ENCODE measurements around the gene MAGEE1. TPM values are rescaled to one million over a fixed set of nuclear protein-coding genes. Genes with fewer than 3 reads are reported as not detected.

Gene MAGEE1
- total RNA-seq, 2 donors from 2014 or later: 3.9 to 5.4 TPM

DNA sequence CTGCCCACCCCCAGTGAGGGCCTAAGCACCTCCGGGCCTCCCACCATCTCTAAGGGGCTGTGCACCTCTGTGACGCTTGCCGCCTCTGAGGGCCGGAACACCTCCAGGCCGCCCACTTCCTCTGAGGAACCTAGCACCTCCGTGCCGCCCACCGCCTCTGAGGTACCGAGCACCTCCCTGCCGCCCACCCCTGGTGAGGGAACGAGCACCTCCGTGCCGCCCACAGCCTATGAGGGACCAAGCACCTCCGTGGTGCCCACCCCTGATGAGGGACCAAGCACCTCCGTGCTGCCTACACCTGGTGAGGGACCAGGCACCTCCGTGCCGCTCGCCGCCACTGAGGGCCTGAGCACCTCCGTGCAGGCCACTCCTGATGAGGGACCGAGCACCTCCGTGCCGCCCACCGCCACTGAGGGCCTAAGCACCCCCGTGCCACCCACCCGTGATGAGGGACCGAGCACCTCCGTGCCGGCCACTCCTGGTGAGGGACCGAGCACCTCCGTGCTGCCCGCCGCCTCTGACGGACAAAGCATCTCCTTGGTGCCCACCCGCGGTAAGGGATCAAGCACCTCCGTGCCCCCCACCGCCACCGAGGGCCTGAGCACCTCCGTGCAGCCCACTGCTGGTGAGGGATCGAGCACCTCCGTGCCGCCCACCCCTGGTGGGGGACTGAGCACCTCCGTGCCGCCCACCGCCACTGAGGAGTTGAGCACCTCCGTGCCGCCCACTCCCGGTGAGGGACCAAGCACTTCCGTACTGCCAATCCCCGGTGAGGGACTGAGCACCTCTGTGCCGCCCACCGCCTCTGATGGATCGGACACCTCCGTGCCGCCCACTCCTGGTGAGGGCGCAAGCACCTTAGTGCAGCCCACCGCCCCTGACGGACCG, 977 bp downstream of the MAGEE1 start:
- DNase-seq (ENCODE audit: low spot score): peak; percentile 3
- H3K27me3 ChIP-seq (replicated peaks; ENCODE audit: insufficient read depth): no peaks in the 10 kb centered on the region
- WGBS: 25% methylated on average over 9 of the region's 60 CpGs
- no peaks in the 10 kb centered on the region for H3K9me3 ChIP-seq
- H3K4me1 ChIP-seq (replicated peaks): no peaks in the 10 kb centered on the region
- TF ChIP-seq, protein P1, sequence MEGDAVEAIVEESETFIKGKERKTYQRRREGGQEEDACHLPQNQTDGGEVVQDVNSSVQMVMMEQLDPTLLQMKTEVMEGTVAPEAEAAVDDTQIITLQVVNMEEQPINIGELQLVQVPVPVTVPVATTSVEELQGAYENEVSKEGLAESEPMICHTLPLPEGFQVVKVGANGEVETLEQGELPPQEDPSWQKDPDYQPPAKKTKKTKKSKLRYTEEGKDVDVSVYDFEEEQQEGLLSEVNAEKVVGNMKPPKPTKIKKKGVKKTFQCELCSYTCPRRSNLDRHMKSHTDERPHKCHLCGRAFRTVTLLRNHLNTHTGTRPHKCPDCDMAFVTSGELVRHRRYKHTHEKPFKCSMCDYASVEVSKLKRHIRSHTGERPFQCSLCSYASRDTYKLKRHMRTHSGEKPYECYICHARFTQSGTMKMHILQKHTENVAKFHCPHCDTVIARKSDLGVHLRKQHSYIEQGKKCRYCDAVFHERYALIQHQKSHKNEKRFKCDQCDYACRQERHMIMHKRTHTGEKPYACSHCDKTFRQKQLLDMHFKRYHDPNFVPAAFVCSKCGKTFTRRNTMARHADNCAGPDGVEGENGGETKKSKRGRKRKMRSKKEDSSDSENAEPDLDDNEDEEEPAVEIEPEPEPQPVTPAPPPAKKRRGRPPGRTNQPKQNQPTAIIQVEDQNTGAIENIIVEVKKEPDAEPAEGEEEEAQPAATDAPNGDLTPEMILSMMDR (IDR thresholded peaks at IDR 0.05): no peak
- H3K36me3 ChIP-seq: no peaks in the 10 kb centered on the region
- peak overlapping the region; percentile 47 to 55 for H3K27ac ChIP-seq
- H3K4me3 ChIP-seq: peak overlapping the region; percentile 48 to 52
- intact Hi-C loops (cut with DNase I): no loop called here

DNA sequence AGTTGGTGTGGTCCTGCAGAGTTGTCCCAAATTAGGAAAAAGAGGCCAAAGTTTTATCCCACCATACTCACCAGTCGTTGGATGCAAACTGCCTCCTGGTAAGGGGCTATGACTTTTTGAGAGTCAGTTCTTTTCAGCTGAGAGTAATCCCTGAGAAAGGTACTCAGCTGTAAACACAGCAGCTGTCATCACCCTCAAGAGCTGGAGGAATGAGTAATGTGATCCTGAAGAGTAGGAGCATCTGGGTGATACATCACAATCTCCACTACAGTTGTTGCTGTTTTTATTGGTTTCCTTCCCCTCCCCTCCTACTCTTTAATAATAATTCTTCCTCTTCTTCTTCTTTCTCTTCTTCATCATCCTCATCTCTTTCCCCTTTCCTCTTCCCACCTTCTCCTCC, 5.7 kb downstream of the MAGEE1 start:
- no peak for DNase-seq (ENCODE audit: low spot score)

DNA sequence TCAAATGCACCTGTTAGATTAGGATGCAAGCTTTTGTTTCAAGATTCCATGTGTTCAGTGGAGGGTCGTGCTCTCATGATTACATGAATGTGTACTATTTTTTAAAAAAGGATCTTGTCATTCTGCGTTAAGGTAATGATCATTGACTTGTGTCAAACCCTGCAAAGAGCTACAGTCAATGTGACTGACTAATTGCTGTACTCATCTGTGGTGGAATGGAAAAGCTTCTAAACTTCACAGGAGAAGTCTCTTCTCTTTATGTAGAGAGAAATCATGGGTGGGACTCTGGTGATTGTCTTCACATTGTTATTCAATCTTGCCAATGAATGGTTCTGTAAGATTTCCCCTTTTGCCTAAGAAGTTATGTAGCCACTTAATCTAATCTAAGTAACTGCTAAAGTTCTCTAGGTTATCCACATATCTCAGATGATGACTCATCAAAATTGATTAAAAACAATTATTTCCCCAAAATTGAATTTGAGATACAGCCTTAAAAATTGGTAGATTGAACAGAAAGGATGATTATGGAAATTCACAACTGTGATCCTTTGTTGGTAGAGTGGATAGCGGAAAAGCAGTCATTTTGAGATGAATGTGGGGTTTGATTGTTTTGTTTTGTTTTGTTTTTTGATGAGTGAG, 6.7 kb downstream of the MAGEE1 start:
- DNase-seq (ENCODE audit: low spot score): no peak
- TF ChIP-seq POLR2A (IDR thresholded peaks at IDR 0.05) (no peak), POLR2AphosphoS5 (IDR thresholded peaks at IDR 0.05) (no peak)
- TF ChIP-seq, protein P1 (IDR thresholded peaks at IDR 0.05): no peak
- no peak overlapping the region for H3K27ac ChIP-seq
- H3K36me3 ChIP-seq: no peaks in the 10 kb centered on the region
- no peaks in the 10 kb centered on the region for H3K4me1 ChIP-seq (replicated peaks)
- 91% methylated on average over 3 of the region's 3 CpGs for WGBS
- H3K4me3 ChIP-seq: no peak overlapping the region
- H3K9me3 ChIP-seq: no peaks in the 10 kb centered on the region
- no peaks in the 10 kb centered on the region for H3K27me3 ChIP-seq (replicated peaks; ENCODE audit: insufficient read depth)
- intact Hi-C loops (cut with DNase I): no loop called here

More for the DNA sequence above, 5.7 kb downstream of the MAGEE1 start:
- Histone ChIP-seq H3K27ac (no peak overlapping the region), H3K4me3 (no peak overlapping the region), H3K36me3 (no peaks in the 10 kb centered on the region), H3K9me3 (no peaks in the 10 kb centered on the region), H3K4me1 (replicated peaks) (no peaks in the 10 kb centered on the region), H3K27me3 (replicated peaks; ENCODE audit: insufficient read depth) (no peaks in the 10 kb centered on the region)
- intact Hi-C loops (cut with DNase I): no loop called here
- WGBS: 50% methylated on average over 1 of the region's 1 CpG
- no peak for TF ChIP-seq POLR2AphosphoS5 (IDR thresholded peaks at IDR 0.05)
- TF ChIP-seq, protein P1 (IDR thresholded peaks at IDR 0.05): no peak
- no peak for TF ChIP-seq POLR2A (IDR thresholded peaks at IDR 0.05)

DNA sequence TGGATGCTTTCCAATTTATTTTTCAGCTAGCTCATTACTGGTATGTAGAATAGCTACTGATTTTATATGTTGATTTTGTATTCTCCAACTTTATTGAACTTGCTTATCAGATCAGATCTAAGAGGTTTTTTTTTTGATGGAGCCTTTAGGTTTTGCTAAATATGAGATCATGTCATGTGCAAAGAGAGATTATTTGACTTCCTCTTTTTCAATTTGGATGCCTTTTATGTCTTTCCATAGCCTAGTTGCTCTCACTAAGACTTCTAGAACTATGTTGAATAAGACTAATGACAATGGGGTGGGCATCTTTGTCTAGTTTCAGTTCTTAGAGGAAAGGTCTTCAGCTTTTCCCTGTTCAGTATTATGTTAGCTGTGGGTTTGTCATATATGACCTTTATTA, 11.7 kb downstream of the MAGEE1 start:
- H3K4me3 ChIP-seq: no peak overlapping the region
- H3K4me1 ChIP-seq (replicated peaks): no peaks in the 10 kb centered on the region
- no peak for TF ChIP-seq POLR2AphosphoS5 (IDR thresholded peaks at IDR 0.05)
- TF ChIP-seq POLR2A (IDR thresholded peaks at IDR 0.05): no peak
- TF ChIP-seq, protein P1 (IDR thresholded peaks at IDR 0.05): no peak
- no peaks in the 10 kb centered on the region for H3K36me3 ChIP-seq
- H3K9me3 ChIP-seq: no peaks in the 10 kb centered on the region
- H3K27me3 ChIP-seq (replicated peaks; ENCODE audit: insufficient read depth): no peaks in the 10 kb centered on the region
- intact Hi-C loops (cut with DNase I): no loop called here
- no peak for DNase-seq (ENCODE audit: low spot score)
- H3K27ac ChIP-seq: no peak overlapping the region
